Spleen (tissue), 7 donors: ENCODE measurements around the gene RPP25L.

Source experiments
- POLR2AphosphoS5 ChIP-seq, 3 donors: sonication (generic); formaldehyde crosslinking; IDR thresholded peaks; one replicate each; pipeline ENCODE4 v1.5.1; 2017; ENCODE audit warnings: antibody characterized with exemption in 3 of 3
- TF ChIP-seq, protein P1 (sequence below), 11 experiments: fragments of 200-600 bp in 7 of 11; fragments of 450-650 bp in 4 of 11; sonication (generic) in 4 of 11; IDR thresholded peaks in 8 of 11; conservative IDR thresholded peaks in 3 of 11; 1 replicate in 7 of 11; 2 replicates in 4 of 11; pipeline versions ENCODE4 v1.4.0 to v1.8.0; 2016 to 2021; ENCODE audit warnings: antibody characterized with exemption in 11 of 11, inconsistent platforms in 4 of 11, mild to moderate bottlenecking in 1 of 11
- donor health status: DM: no; HTN: no; CAD: no; lungs with moderate emphysema.
- donor health status: DM: no; HTN: no; CAD: no.
- donor health status: DM: no; HTN: no; CAD: no.

DNA sequence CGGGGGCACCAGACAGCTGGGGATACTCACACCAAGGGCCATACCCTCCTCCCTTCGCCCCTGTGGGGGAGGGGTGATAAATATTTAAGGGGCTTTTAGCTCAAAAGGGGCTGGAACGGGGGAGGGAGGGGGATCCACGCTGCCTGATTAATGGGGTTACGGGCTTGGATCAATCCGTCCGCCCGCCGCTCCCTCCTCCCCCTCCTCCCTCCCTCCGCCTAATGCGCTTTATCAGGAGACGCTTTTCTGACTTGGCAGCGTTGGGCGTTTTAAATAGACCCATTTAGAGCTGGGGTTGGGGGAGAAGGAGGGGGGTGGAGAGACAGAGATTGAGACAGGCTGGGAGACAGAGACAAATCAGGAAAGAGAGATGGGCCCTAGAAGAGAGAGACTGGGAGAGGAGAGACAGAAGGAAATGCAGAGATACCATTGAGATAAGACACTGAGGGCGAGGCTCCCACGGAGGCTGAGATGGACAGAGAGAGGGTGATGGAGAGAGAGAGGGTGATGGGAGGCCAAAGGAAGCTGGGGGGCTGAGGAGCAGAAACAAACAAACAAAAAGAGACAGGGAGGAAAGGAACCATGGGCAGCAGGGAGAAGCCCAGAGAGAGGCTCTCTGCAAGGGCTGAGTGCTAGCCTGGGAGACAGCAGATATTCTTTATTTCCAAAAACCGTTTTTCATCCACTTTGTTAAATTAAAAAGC is 32.6 kb downstream of the RPP25L start:
- TF ChIP-seq, protein P1, sequence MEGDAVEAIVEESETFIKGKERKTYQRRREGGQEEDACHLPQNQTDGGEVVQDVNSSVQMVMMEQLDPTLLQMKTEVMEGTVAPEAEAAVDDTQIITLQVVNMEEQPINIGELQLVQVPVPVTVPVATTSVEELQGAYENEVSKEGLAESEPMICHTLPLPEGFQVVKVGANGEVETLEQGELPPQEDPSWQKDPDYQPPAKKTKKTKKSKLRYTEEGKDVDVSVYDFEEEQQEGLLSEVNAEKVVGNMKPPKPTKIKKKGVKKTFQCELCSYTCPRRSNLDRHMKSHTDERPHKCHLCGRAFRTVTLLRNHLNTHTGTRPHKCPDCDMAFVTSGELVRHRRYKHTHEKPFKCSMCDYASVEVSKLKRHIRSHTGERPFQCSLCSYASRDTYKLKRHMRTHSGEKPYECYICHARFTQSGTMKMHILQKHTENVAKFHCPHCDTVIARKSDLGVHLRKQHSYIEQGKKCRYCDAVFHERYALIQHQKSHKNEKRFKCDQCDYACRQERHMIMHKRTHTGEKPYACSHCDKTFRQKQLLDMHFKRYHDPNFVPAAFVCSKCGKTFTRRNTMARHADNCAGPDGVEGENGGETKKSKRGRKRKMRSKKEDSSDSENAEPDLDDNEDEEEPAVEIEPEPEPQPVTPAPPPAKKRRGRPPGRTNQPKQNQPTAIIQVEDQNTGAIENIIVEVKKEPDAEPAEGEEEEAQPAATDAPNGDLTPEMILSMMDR (IDR thresholded peaks at IDR 0.05 in 8 of 11, conservative IDR thresholded peaks at IDR 0.05 in 3 of 11), result no peak
- no peak for TF ChIP-seq POLR2AphosphoS5 (IDR thresholded peaks at IDR 0.05)
